GM19025 (cell line): Measurements from ENCODE around the gene TUSC2.

Experiments used
- ATAC-seq: cut with Tn5 transposase; IDR thresholded peaks from one replicate; pipeline ENCODE4 v1.9.1; 2021; ENCODE audit warnings: mild to moderate bottlenecking, low read depth, moderate library complexity; ENCODE audit not compliant: unreplicated experiment

Gene TUSC2, protein sequence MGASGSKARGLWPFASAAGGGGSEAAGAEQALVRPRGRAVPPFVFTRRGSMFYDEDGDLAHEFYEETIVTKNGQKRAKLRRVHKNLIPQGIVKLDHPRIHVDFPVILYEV

DNA sequence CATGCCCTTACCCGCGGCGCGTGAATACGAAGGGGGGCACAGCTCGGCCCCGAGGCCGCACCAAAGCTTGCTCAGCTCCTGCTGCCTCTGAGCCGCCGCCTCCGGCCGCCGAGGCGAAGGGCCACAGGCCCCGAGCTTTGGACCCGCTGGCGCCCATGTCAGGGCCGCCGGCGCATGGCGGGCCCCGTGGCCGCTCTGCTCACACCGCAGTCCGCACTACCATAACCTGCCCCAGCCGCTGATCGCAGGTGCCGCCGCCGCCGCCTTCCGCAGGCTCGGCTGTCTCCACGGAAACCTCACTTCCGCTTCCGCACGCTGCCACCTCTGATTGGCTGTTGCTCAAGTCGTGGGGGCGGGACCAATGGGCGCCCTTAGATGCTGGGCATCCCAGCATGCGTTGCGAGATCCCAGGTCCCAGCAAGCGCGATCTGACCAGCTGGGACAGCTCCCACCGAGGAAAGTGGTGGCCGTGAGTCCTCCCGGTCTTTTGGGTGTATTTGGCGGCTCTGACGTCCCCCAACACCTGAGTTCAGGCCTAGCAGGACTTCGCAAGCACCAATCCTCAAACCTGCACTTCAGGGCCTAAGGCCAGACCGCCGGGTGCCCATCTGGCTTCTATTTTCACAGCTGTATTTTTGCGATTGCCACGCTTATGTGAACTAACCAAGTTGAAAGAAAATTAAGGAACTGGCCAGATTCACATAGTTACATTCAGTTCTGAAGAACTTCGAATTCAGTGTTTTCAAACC lies at the start of gene TUSC2:
Gene TUSC2 (minus strand): TSS at position 281 of the 749 bp plus-strand sequence. CDS start 124 bp downstream, at position 157.
- ATAC-seq, result peak; percentile 88

- no peak for ATAC-seq
Observed at GRCh38 chr3:50375258-50375931, 47.4 kb upstream of the TUSC2 start.

DNA sequence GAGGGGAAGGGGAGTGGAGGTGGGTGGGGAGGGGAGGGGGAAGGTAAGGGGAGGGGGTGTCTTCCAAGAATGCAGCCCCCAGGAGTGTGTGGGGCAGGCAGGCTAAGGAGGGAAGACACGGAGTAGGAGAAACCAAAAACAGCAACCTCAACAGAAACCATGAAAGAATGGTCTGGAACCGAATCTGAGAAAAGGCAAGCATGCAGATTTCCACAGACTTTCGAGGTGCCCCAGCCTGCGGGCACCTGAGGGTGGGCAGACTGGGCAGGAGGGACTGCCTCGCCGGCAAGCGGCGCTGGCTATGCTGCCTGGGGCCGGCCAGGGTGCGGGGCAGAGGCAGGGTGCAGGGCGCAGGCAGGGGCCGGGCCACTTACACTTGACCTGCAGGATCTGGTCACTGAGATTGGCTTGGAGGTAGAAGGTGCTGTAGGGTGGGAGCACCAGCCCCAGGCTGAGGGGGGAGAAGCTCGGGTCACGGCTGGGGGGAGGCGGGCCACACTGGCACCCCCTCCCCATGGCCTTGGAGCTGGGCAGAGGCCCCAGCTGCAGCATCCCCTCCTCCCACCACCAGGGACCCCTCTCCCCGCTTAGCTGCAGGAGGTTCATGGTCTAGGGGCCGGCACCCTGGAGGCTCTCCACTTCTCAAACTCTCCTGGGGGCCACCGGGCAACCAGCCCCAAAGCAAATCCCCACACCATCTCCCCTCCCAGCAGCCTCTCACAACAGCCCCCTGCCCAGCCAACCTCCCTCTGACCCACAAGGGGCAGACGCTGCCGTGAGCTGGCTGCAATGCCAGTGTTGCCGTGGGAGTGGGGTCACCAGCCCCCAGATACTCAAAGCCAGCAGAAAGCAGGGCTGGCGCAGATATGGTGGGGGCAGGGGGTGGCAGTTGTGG lies 46.6 kb upstream of the TUSC2 start:
- ATAC-seq, result no peak

DNA sequence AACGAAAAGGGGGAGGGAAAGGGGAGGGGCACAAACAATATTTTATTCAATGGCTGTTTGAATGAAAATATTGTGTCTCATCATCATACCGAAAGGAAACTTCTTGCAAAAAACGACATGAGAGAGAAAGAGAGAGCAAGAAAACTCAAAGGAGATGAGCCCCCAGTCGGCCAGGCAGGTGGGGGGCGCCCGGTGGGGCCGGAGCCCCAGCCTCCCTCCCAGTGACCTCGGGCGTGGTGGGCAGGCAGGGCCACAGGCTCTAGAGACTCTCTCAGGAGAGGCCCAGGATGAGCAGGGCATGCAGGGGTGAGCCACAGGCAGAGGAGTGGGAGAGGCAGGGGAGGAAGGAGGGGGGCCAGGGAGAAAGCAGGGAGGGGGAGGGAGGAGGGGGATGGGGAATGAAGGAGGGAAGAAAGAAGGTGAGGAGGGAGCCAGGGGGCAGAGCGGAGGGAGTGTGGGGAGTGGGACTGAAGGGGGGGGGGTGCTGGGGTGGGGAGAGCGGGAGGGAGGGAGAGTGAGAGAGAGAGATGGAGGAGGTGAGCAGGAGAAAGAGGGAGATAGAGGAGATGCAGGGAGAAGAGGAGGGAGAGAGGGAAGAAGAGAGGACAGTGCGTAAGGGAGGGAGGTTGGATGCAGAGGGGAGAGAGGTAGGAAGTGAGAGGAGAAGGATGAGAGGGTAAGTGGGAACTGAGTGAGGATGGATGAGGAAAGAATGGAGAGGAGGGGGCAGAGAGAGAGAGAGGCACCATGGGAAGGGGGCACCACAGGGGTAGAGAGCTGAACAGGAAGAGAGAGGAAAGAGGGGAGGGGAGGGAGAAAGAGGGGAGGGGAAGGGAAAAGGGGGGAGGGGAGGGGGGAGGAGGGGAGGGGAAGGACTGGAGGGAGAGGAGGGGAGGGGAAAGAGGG lies 45.4 kb upstream of the TUSC2 start:
- ATAC-seq, result no peak

- no peak for ATAC-seq
Observed at GRCh38 chr3:50372349-50372748, 44.3 kb upstream of the TUSC2 start.

DNA sequence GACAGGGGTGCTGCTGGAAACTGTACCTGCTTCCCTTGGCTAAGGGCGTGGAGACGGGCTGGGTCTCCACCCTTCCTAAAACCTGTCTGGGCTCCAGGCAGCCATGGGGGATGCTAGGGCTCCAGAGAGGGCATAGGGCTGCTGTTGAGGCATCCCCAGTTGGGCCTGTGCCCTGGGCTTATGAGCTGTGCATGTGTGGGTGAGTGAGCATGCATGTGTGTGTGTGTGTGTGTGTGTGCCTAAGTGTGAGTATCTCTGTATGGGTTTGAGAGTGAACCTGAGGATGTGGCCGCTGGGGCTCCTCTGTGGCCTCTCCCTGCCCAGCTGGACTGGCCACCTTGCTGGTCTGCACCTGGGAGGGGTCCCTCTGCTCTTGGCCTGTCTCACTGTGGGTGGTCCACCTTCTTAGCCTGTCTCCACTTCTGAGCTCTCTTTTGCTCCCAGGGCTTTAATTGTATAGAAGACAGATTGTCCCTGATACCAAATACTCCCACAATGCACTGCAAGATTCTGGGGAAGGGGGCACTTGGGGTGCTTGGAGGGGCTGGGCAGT lies 43.2 kb upstream of the TUSC2 start:
- ATAC-seq, result no peak

GRCh38 chr3:50370594-50370993 lies 42.6 kb upstream of the TUSC2 start:
- ATAC-seq, result no peak

- ATAC-seq, result no peak
Observed at GRCh38 chr3:50369012-50369670, 41.1 kb upstream of the TUSC2 start.

DNA sequence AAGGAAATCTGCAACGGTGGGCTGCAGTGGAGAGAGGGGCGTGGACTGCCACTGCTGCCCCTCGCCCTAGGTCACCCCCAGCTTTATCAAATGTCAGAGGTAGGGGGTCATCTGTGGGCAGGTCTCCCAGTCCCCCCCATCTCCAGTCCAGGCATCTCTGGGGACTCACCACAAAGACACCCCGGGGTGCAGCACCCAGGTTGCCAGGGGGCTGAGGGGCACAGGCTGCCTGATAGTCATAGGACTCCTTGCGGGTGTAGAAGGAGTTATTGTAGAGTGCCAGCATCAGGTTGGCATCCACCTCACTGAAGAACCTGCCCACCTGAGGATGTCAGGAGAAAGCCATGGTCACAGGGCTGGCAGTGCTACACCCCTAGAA lies 37.8 kb upstream of the TUSC2 start:
- ATAC-seq, result no peak

GRCh38 chr3:50365080-50365841 lies 37.2 kb upstream of the TUSC2 start:
- peak; percentile 82 for ATAC-seq

- peak; percentile 8 for ATAC-seq
Observed at GRCh38 chr3:50364573-50365079, 36.6 kb upstream of the TUSC2 start.

DNA sequence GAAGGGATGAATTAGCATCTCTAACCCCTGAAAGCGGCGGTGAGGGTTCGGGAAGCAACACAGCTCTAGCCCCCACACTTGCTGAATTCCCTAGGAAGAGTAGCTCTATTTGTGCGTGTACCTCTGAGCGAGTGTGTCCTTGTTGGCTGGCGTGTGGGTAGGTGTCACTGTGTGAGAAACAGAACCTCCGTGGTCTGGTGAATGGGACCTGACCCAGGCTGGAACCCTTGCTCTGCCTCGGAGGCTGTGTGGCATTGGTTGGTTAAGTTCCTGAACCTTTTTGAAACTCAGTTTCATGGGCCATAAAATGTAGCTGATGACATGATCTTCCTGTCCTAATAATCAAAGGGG lies 31.7 kb upstream of the TUSC2 start:
- peak; percentile 3 for ATAC-seq

GRCh38 chr3:50358911-50359759 lies 31.1 kb upstream of the TUSC2 start, which contains the start of gene TMEM115:
TMEM115 (minus strand) TSS chr3:50359521; CDS start chr3:50359063, 458 bp downstream.
- ATAC-seq, result peak; percentile 99

DNA sequence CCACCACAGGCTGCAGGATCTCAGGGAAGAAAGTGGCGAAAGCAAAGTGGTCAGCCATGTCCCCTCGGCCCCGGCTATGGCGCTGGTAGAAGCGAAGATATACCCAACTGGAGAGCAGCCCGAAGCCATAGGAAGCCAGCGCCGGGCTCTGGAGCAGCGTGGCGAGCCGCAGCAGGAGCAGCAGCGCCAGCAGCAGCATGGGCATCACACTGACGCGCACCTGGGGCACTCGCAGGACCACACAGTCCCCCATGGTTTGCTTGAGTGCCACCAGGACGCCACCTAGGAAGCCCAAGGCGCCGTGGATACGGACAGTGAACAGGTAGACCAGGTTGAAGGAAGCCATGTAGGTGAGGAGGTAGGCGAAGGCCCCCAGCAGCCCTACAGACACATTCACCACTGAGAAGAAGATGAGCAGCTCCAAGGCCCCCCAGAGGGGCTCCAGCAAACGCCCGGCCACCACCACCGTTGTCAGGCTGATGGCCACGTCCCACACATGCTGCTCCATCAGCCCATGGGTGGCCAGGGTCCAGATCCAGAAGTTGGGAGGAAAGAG lies 30.4 kb upstream of the TUSC2 start:
- no peak for ATAC-seq

DNA sequence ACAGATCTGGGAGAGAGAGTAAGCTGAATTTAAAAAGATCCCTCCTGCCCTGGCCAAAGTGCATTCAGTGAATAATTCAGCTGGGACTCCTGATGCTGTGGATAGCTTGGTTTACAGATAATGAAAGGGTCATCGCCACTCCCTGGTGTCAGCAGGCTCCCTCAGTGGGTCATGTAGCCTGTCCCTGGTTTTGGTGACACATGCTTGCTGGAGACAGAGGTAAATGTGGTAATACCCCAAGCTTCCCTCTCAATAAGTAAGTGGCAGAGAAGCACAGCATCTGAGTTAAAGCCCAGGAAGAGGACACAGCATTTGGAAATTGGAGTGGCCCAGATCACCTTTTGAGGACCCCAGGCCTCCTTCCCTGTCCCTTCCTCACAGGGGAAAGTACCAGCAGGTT lies 29.5 kb upstream of the TUSC2 start:
- no peak for ATAC-seq

- no peak for ATAC-seq
Observed at GRCh38 chr3:50356553-50356952, 28.5 kb upstream of the TUSC2 start.
